Bladder microvascular endothelial cell (primary cell): Measurements from ENCODE around the gene UNC13A. TPM values are rescaled to one million over a fixed set of nuclear protein-coding genes. Genes with fewer than 3 reads are reported as not detected.

Source experiments
- total RNA-seq: library from RNA; depleted of rRNA; stranded (reverse); fragments of >200 nt; gene quantifications from 2 replicates; pipeline ENCODE4 v1.2.3, GENCODE V29; 2014

Gene UNC13A
- 0.16 and 0.57 TPM in 2 replicates for total RNA-seq

GRCh38 chr19:17687857-17688784, at the start of gene UNC13A:
Gene UNC13A, minus strand, starts transcription at chr19:17688354. Its CDS starts 155 bp downstream, at chr19:17688199.

GRCh38 chr19:17718947-17719711, 31.0 kb upstream of the UNC13A start, which contains the start of gene MAP1S:
Gene MAP1S, plus strand, starts transcription at chr19:17719480. Its CDS starts 23 bp downstream, at chr19:17719503.

GRCh38 chr19:17555480-17555928, 132.7 kb downstream of the UNC13A start, which contains the start of gene COLGALT1:
Gene COLGALT1, plus strand, starts transcription at chr19:17555649. Its CDS starts 65 bp downstream, at chr19:17555714.

Other genes with a start within 250 kb of the UNC13A start
- not detected in 2 replicates for gene TMEM221, start 239.7 kb downstream of the UNC13A start, total RNA-seq
- gene NXNL1, start 227.4 kb downstream of the UNC13A start, total RNA-seq: not detected in 2 replicates
- gene SLC27A1, start 217.8 kb downstream of the UNC13A start, total RNA-seq: 10.0 and 30.6 TPM in 2 replicates
- 49.5 and 52.9 TPM in 2 replicates for gene PGLS, start 176.7 kb downstream of the UNC13A start, total RNA-seq
- gene COLGALT1, start 132.7 kb downstream of the UNC13A start, total RNA-seq: 107 and 188 TPM in 2 replicates
- gene MAP1S, start 31.1 kb upstream of the UNC13A start, total RNA-seq: 24.1 and 84.1 TPM in 2 replicates
- 0.31 and 1.1 TPM in 2 replicates for gene FCHO1, start 63.1 kb upstream of the UNC13A start, total RNA-seq
- gene B3GNT3, start 106.8 kb upstream of the UNC13A start, total RNA-seq: 0.16 TPM in 1 of 2 replicates, not detected in the other
- not detected in 2 replicates for gene INSL3, start 133.2 kb upstream of the UNC13A start, total RNA-seq
- 4.4 and 5.2 TPM in 2 replicates for gene JAK3, start 159.6 kb upstream of the UNC13A start, total RNA-seq
- 882 and 1,185 TPM in 2 replicates for gene RPL18A, start 171.6 kb upstream of the UNC13A start, total RNA-seq
- not detected in 2 replicates for gene SLC5A5, start 183.6 kb upstream of the UNC13A start, total RNA-seq
- gene CCDC124, start 244.7 kb upstream of the UNC13A start, total RNA-seq: 32.1 and 72.3 TPM in 2 replicates